ENCODE results near the gene PIGU.
"Not testable (repeated sequence)": the region's sequence is repeated elsewhere in the genome, so short reads cannot be mapped to it uniquely, and the experiment has no call there.

DNA sequence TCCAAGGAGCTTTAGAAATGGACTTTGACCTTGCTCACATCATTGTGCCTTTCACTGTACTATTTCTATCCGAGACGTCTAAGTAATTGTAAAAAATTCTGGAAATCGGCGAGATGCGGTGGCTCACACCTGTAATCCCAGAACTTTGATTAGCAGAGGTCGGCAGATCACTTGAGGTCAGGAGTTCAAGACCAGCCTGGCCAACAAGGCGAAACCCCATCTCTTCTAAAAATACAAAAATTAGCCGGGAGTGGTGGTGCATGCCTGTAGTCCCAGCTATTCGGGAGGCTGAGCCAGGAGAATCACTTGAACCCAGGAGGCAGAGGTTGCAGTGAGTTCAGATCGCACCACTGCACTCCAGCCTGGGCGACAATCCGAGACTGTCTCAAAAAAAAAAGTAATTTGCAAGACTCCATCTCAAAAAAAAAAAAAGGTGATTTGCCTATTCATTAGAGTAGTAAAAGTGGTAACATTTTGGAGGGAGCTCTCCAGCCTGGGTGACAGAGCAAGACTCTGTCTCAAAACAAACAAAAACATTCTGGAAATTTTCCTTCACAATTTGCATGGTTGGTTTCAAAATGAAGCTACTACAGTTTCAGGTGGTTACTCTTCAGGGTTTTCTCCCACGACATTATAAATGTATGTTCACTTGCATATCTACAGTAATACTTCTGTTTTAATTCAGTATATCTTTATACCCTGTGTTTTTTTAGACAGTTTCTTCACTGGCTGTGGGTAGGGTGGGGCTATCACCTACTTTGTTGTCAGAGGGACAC is 42.5 kb upstream of the PIGU start:
- TF ChIP-seq CBFB, ZSCAN30 (CRISPR knock-in tag; IDR thresholded peaks at IDR 0.05): not testable (repeated sequence)
